Activated T-cell treated with anti-CD3 and anti-CD28 coated beads for 48 hours (primary cell): ENCODE measurements around the gene FAM222B.
A peak's percentile ranks its signal among the peaks of the same experiment; 100 is the strongest.
"Not testable (repeated sequence)": the region's sequence is repeated elsewhere in the genome, so short reads cannot be mapped to it uniquely, and the experiment has no call there.

Experiments used
- DNase-seq: peaks from one replicate; pipeline ENCODE4 v3.0.0-alpha.2; 2020; ENCODE audit warnings: low read depth

The FAM222B gene

GRCh38 chr17:28726627-28727491, 115.7 kb downstream of the FAM222B start:
- DNase-seq, result peak; percentile 92

GRCh38 chr17:28726226-28726626, 116.4 kb downstream of the FAM222B start, which contains the start of gene TLCD1:
Gene TLCD1, minus strand, starts transcription at chr17:28726233. Its CDS starts 136 bp downstream, at chr17:28726097.
- peak; percentile 78 for DNase-seq

- DNase-seq, result peak; percentile 73
These were observed 116.8 kb downstream of the FAM222B start for GRCh38 chr17:28725660-28726225.

GRCh38 chr17:28725166-28725659, 117.4 kb downstream of the FAM222B start:
- no peak for DNase-seq

- no peak for DNase-seq
These were observed 118.0 kb downstream of the FAM222B start for GRCh38 chr17:28724500-28725165.

GRCh38 chr17:28723836-28724499, 118.6 kb downstream of the FAM222B start:
- not testable (repeated sequence) for DNase-seq

- DNase-seq, result no peak
These were observed 119.3 kb downstream of the FAM222B start for GRCh38 chr17:28723159-28723835.

GRCh38 chr17:28722417-28723158, 120.0 kb downstream of the FAM222B start:
- no peak for DNase-seq

- not testable (repeated sequence) for DNase-seq
These were observed 121.6 kb downstream of the FAM222B start for GRCh38 chr17:28720997-28721329.

GRCh38 chr17:28720247-28720996, 122.2 kb downstream of the FAM222B start:
- DNase-seq, result peak; percentile 31

- no peak for DNase-seq
These were observed 123.6 kb downstream of the FAM222B start for GRCh38 chr17:28719021-28719433.

GRCh38 chr17:28718333-28719020, 124.1 kb downstream of the FAM222B start:
- DNase-seq, result no peak

GRCh38 chr17:28717578-28718332, 124.8 kb downstream of the FAM222B start, which contains the start of gene RAB34:
Gene RAB34, minus strand, starts transcription at chr17:28717868. Its CDS starts 602 bp downstream, at chr17:28717266.
- no peak for DNase-seq

GRCh38 chr17:28716740-28717577, 125.6 kb downstream of the FAM222B start:
- DNase-seq, result no peak

- no peak for DNase-seq
These were observed 127.4 kb downstream of the FAM222B start for GRCh38 chr17:28715217-28715616.

GRCh38 chr17:28714281-28714680, 128.3 kb downstream of the FAM222B start:
- no peak for DNase-seq

- DNase-seq, result no peak
These were observed 129.7 kb downstream of the FAM222B start for GRCh38 chr17:28712705-28713415.
